K562 (cell line): ENCODE measurements around the gene S100A10. TPM values are rescaled to one million over a fixed set of nuclear protein-coding genes. Genes with fewer than 3 reads are reported as not detected.

Experiments used
- ATAC-seq: fragments of 200-7000 bp; cut with Tn5 transposase; 3 replicates; pipeline ENCODE4 v1.9.1; 2020; ENCODE audit warnings: moderate library complexity
- BruUV-seq: library from RNA; stranded (reverse); fragments of 400-500 nt; replicated peaks from 2 replicates; lab custom pipeline; 2021; lab: Mats Ljungman, UMichigan
- CTCF ChIA-PET: fragments of 300-600 bp; formaldehyde crosslinking; extraction: SDS; loops from one replicate; lab custom pipeline; 2021; ENCODE audit warnings: low intra/inter-chr PET ratio; lab: Yijun Ruan, JAX
- POLR2A ChIA-PET: fragments of 300-600, 350-650 bp; sonication (Branson Sonifier 250); formaldehyde crosslinking; extraction: SDS; loops from one replicate; lab custom pipeline; 2021; ENCODE audit warnings: antibody characterized with exemption, inconsistent platforms; lab: Yijun Ruan, JAX
- DNase-seq, 4 experiments: peaks; one replicate each; pipeline versions ENCODE4 v3.0.0 to v3.0.0-alpha.2; 2011 to 2018; ENCODE audit warnings: low spot score in 3 of 4, mixed read lengths in 3 of 4; ENCODE audit errors: extremely low read depth in 1 of 4
- FAIRE-seq: peaks from 2 replicates; lab custom pipeline; 2011; peaks lifted over from hg19 to GRCh38; lab: Jason Lieb, UNC
- H2AFZ ChIP-seq: 2 replicates; pipeline ENCODE4 v1.6.0; 2011; ENCODE audit warnings: low read depth, low read length, control low read depth, inconsistent platforms
- H3K27ac ChIP-seq: fragments of 200-600 bp; 3 replicates; pipeline ENCODE4 v1.8.0; 2011; ENCODE audit warnings: low read depth, mild to moderate bottlenecking, control low read depth, inconsistent platforms, low read length, moderate library complexity, mixed read lengths; ENCODE audit errors: extremely low read depth
- H3K27me3 ChIP-seq, 2 experiments: fragments of 300-600 bp in 1 of 2; 2 replicates in 1 of 2; 3 replicates in 1 of 2; pipeline versions ENCODE4 v1.6.0 to v1.8.0; 2011; ENCODE audit warnings: inconsistent platforms in 2 of 2, low read length in 2 of 2, mild to moderate bottlenecking in 1 of 2, mixed read lengths in 1 of 2, moderate library complexity in 1 of 2; ENCODE audit not compliant: control insufficient read depth in 2 of 2, insufficient read depth in 2 of 2
- H3K36me3 ChIP-seq: fragments of 300-600 bp; 3 replicates; pipeline ENCODE4 v1.8.0; 2011; ENCODE audit warnings: mild to moderate bottlenecking, low read length, inconsistent platforms; ENCODE audit not compliant: control insufficient read depth, insufficient read depth
- H3K4me1 ChIP-seq, 2 experiments: fragments of 200-600 bp in 1 of 2; replicated peaks in 1 of 2; 2 replicates in 1 of 2; 3 replicates in 1 of 2; pipeline versions ENCODE4 v1.5.1 to v1.8.0; 2011; ENCODE audit warnings: inconsistent platforms in 2 of 2, low read length in 2 of 2, mild to moderate bottlenecking in 1 of 2, mixed read lengths in 1 of 2, moderate library complexity in 1 of 2; ENCODE audit not compliant: control insufficient read depth in 2 of 2, insufficient read depth in 2 of 2
- H3K4me2 ChIP-seq: 2 replicates; pipeline ENCODE4 v1.6.1; 2011; ENCODE audit warnings: low read length, control low read depth, inconsistent platforms, mixed read lengths; ENCODE audit not compliant: insufficient read depth
- H3K4me3 ChIP-seq: fragments of 200-600 bp; sonication (generic), shearing (Covaris generic); 2 replicates; pipeline ENCODE4 v1.5.1; 2016; ENCODE audit warnings: control low read depth, inconsistent platforms
- H3K79me2 ChIP-seq: fragments of 200-600 bp; 3 replicates; pipeline ENCODE4 v1.8.0; 2011; ENCODE audit warnings: low read length, inconsistent platforms; ENCODE audit not compliant: control insufficient read depth, insufficient read depth
- H3K9ac ChIP-seq, 2 experiments: 2 replicates each; pipeline versions ENCODE4 v1.6.0 to v1.6.1; 2011; ENCODE audit warnings: low read depth in 2 of 2, low read length in 2 of 2, control low read depth in 1 of 2, inconsistent platforms in 1 of 2, mild to moderate bottlenecking in 1 of 2, mixed read lengths in 1 of 2; ENCODE audit not compliant: insufficient read depth in 1 of 2
- H3K9me1 ChIP-seq: one replicate; pipeline ENCODE4 v1.6.0; 2011; ENCODE audit warnings: inconsistent platforms, mild to moderate bottlenecking, low read length, moderate library complexity; ENCODE audit not compliant: control insufficient read depth, insufficient read depth
- H3K9me3 ChIP-seq: replicated peaks from 2 replicates; pipeline ENCODE4 v1.5.1; 2011; ENCODE audit warnings: low read depth, low read length, inconsistent platforms; ENCODE audit not compliant: control insufficient read depth, insufficient read depth
- H4K20me1 ChIP-seq: replicated peaks from 2 replicates; pipeline ENCODE4 v1.6.1; 2011; ENCODE audit warnings: low read length, inconsistent platforms, mixed read lengths; ENCODE audit not compliant: control insufficient read depth, insufficient read depth
- HMBOX1 ChIP-seq: sonication (generic); IDR thresholded peaks from 2 replicates; pipeline ENCODE4 v1.6.1; 2016
- HNRNPLL ChIP-seq: fragments of 200-400 bp; formaldehyde crosslinking; IDR thresholded peaks from 2 replicates; pipeline ENCODE4 v1.6.1; 2017; ENCODE audit warnings: low read length, low read depth, mild to moderate bottlenecking; ENCODE audit not compliant: poor library complexity, severe bottlenecking
- TAF7 ChIP-seq: fragments of 450-650 bp; IDR thresholded peaks from 2 replicates; pipeline ENCODE4 v1.6.1; 2016; ENCODE audit warnings: missing genetic modification characterization, missing compliant biosample characterization
- ZNF778 ChIP-seq: fragments of 450-650 bp; formaldehyde crosslinking; IDR thresholded peaks from 2 replicates; pipeline ENCODE4 v1.4.0; 2020; ENCODE audit warnings: mild to moderate bottlenecking, moderate library complexity
- WGBS: fragments of 100-300 bp; shearing (Covaris generic); methylation state at CpG from one replicate; pipeline ENCODE4 v1.1.6; 2016; ENCODE audit warnings: low coverage, mixed read lengths; ENCODE audit not compliant: insufficient coverage; ENCODE audit errors: missing lambda C conversion rate; 5-methylcytosine and 5-hydroxymethylcytosine counted together
- in situ Hi-C: fragments of 300-500 bp; cut with MboI; formaldehyde crosslinking; loops from 4 replicates; pipeline ENCODE4 v1.15.0; 2018; ENCODE audit warnings: inconsistent platforms, mixed read lengths
- intact Hi-C: fragments of 100-400 bp; cut with micrococcal nuclease; formaldehyde crosslinking; loops from 2 replicates; pipeline ENCODE4 v1.14.2; 2022
- polyA plus RNA-seq, 8 experiments: library from polyadenylated mRNA; depleted of rRNA in 4 of 8; stranded (reverse) in 5 of 8; unstranded in 3 of 8; fragments of >200 nt; fragmentation: Nextera tagmentation in 2 of 8; fragmentation: Illumina TruSeq in 1 of 8; extraction: Ambion mirVana in 2 of 8; extraction: Trizol in 1 of 8; gene quantifications; 2 replicates each; pipeline versions ENCODE4 v1.2.1 to v1.2.3, GENCODE V29; 2011 to 2014; ENCODE audit warnings: inconsistent platforms in 1 of 8, missing spikeins in 1 of 8
- total RNA-seq, 7 experiments: library from RNA; depleted of rRNA in 6 of 7; stranded (reverse); fragments of >200 nt in 6 of 7; fragmentation: Illumina TruSeq in 2 of 7; extraction: Trizol in 2 of 7; gene quantifications; 2 replicates each; pipeline versions ENCODE4 v1.2.1 to v1.2.3, GENCODE V29; 2011 to 2021; ENCODE audit warnings: low replicate concordance in 1 of 7

S100A10 gene
- total and polyA plus RNA-seq, 9 of the 15 experiments (the other 6 are each of a cell fraction or from before 2014, with no cell fraction given) = 0.32 to 1.6 (median 0.50) TPM; not detected in 3

GRCh38 chr1:151993084-151993733, 450 bp downstream of the S100A10 start:
- Histone ChIP-seq H3K4me3 (peak overlapping the region; percentile 18), H4K20me1 (peaks cover 4% of the 10 kb centered on the region; the same call in 1 of the 2 replicates), H3K36me3 (no peaks in the 10 kb centered on the region), H3K9me3 (no peaks in the 10 kb centered on the region), H3K9ac (peak overlapping the region in 1 of 2 experiments; percentile 40; a peak in 2 of 4 replicates), H3K9me1 (no peaks in the 10 kb centered on the region), H3K4me2 (peak overlapping the region; percentile 77), H3K4me1 (peaks cover 15 to 26% of the 10 kb centered on the region in 2 experiments), H3K27ac (no peak overlapping the region), H3K27me3 (peaks cover 27 to 51% of the 10 kb centered on the region in 2 experiments), H3K79me2 (no peaks in the 10 kb centered on the region), H2AFZ (peak overlapping the region; percentile 57; the same call in 1 of the 2 replicates)
- no TSS peak for BruUV-seq
- ATAC-seq (peak; percentile 15; the same call in 1 of the 3 replicates), DNase-seq (peak in 1 of 4 experiments; percentile 13), FAIRE-seq (no peak)
- ChIA-PET CTCF (interaction anchor here (1.3 kb wide), 1 partner anchor 104 kb away, joined by 4 read pairs; no protein-coding TSS in a partner anchor), POLR2A (interaction anchor here (0.6 to 1.1 kb wide), 2 partner anchors 25 to 42 kb away, joined by 3 read pairs; no protein-coding TSS in a partner anchor)
- intact Hi-C loops = no loop called here
- WGBS = 28% methylated on average over 28 of the region's 50 CpGs
- TF ChIP-seq HMBOX1 (no peak), HNRNPLL (peak; percentile 22), ZNF778 (CRISPR knock-in tag) (no peak), TAF7 (no peak)
- in situ Hi-C loops = no loop called here
